RWPE1 (cell line): Measurements from ENCODE around the gene PTAFR.

Experiments
- CTCF ChIA-PET: fragments of 350-600 bp; sonication (Branson Sonifier 250); formaldehyde crosslinking; extraction: SDS; loops from one replicate; lab custom pipeline; 2021; lab: Yijun Ruan, JAX
- POLR2A ChIA-PET: fragments of 400-600 bp; formaldehyde crosslinking; extraction: SDS; loops from one replicate; lab custom pipeline; 2020; ENCODE audit warnings: antibody characterized with exemption; ENCODE audit not compliant: low non-redundant PET; lab: Yijun Ruan, JAX
- DNase-seq: peaks from one replicate; pipeline ENCODE4 v3.0.0; 2012; ENCODE audit warnings: low spot score
- H3K27ac ChIP-seq: fragments of 450-650 bp; 2 replicates; pipeline ENCODE4 v1.5.1; 2017
- CTCF ChIP-seq: fragments of 450-650 bp; conservative IDR thresholded peaks from 2 replicates; pipeline ENCODE4 v1.5.1; 2017; ENCODE audit warnings: low read depth, mild to moderate bottlenecking

Gene PTAFR

DNA sequence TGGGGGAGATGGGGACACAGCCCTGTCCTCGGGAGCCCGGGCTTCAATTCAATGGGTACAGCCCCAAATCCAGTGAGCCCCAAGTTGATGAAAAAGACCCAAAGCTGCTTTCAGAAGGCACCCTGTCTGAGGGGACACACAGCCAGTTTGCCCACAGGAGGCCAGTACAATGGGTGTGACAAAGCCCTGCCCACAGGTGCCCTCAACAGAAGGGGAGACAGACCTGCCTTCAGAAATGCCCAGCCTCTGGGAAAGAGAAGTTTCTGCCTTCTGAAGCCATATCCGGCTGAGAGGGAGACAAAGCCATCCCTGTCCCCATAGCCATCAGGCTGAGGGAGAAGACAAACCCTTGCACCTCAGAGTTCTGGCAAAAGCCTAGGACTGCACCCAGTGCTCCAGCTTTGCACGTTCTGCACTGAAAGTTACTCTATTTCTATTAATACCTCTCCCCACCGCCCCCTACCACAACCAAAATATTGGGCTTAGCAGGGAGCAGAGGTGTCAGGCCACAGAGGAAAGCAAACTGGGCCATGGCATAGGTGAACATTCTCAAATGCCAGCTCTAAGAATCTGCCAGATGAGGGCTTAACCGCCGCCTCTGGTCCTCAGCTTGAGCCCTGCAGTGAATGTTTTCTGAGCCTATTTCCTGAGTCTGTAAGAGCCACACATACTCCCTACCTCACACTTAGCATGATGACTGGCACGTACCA, 18.0 kb upstream of the PTAFR start:
- ChIA-PET CTCF (interaction anchor here (0.5 to 0.6 kb wide), 2 partner anchors 75 to 456 kb away, joined by 3 read pairs; no protein-coding TSS in a partner anchor), POLR2A (interaction anchor here (0.5 to 0.7 kb wide), 3 partner anchors 161 to 559 kb away, joined by 3 to 8 read pairs (median 6); no protein-coding TSS in a partner anchor)
- H3K27ac ChIP-seq: peak overlapping the region; percentile 57
- no peak for DNase-seq
- TF ChIP-seq CTCF: no peak

- ChIA-PET CTCF (interaction anchor here (0.5 to 0.6 kb wide), 5 partner anchors 74 to 1477 kb away, joined by 3 to 4 read pairs (median 3); no protein-coding TSS in a partner anchor), POLR2A (interaction anchor here (0.5 to 0.7 kb wide), 3 partner anchors 105 to 560 kb away, joined by 3 to 8 read pairs (median 6); partner anchors contain the start of gene EYA3)
- peak; percentile 95 for DNase-seq
- TF ChIP-seq CTCF: no peak
- H3K27ac ChIP-seq: peak overlapping the region; percentile 57
These were observed 17.2 kb upstream of the PTAFR start for GRCh38 chr1:28193701-28194161.

GRCh38 chr1:28190996-28191645, 14.6 kb upstream of the PTAFR start:
- ChIA-PET CTCF (no interaction called here), POLR2A (no interaction called here)
- H3K27ac ChIP-seq: 0 out of 2 replicates have a peak overlapping the region, but pooled peaks have one; percentile 13
- no peak for DNase-seq
- no peak for TF ChIP-seq CTCF

GRCh38 chr1:28190337-28190979, 14.0 kb upstream of the PTAFR start:
- ChIA-PET CTCF (interaction anchor here (0.5 kb wide), 1 partner anchor 103 kb away, joined by 3 read pairs; no protein-coding TSS in a partner anchor), POLR2A (no interaction called here)
- H3K27ac ChIP-seq: no peak overlapping the region
- no peak for TF ChIP-seq CTCF
- DNase-seq: no peak

DNA sequence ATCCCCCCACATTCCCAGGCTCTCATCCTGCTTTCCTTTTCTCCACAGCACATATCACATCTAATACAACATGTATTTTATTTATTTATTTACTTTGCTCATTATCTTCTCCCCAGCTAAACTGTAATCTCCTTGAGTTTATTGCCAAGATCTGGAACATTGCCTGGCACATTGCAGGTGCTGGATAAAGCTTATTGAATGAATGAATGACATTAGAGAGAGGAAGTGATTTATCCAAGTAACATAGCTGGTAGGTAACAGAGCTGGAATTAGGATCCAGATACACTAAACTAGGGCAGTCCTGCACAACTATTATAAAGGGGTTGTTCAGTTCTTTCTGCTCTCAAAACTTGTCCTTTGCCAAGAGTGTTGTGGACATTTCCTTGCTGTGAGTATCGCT, 8.6 kb upstream of the PTAFR start:
- TF ChIP-seq CTCF: no peak
- ChIA-PET CTCF (interaction anchor here (0.6 kb wide), 1 partner anchor 1041 kb away, joined by 3 read pairs; no protein-coding TSS in a partner anchor), POLR2A (no interaction called here)
- no peak for DNase-seq
- no peak overlapping the region for H3K27ac ChIP-seq
